HG03064 (cell line): ENCODE data around the gene APOL4.
"Not testable (repeated sequence)": the region's sequence is repeated elsewhere in the genome, so short reads cannot be mapped to it uniquely, and the experiment has no call there.

Source experiments
- ATAC-seq: cut with Tn5 transposase; IDR thresholded peaks from one replicate; pipeline ENCODE4 v1.9.1; 2021; ENCODE audit warnings: low read depth; ENCODE audit not compliant: unreplicated experiment

The APOL4 gene

GRCh38 chr22:36209488-36209908 is 7.9 kb upstream of the APOL4 start:
- not testable (repeated sequence) for ATAC-seq

- ATAC-seq = no peak
These were observed 7.3 kb upstream of the APOL4 start for GRCh38 chr22:36208914-36209313.

- no peak for ATAC-seq
These were observed 6.7 kb upstream of the APOL4 start for GRCh38 chr22:36208162-36208765.

- no peak for ATAC-seq
These were observed 4.6 kb upstream of the APOL4 start for GRCh38 chr22:36206255-36206654.

- not testable (repeated sequence) for ATAC-seq
These were observed 4.0 kb upstream of the APOL4 start for GRCh38 chr22:36205573-36205972.

- no peak for ATAC-seq
These were observed 3.0 kb upstream of the APOL4 start for GRCh38 chr22:36204632-36205015.

- no peak for ATAC-seq
These were observed 2.5 kb upstream of the APOL4 start for GRCh38 chr22:36204001-36204631.

GRCh38 chr22:36203441-36203840 is 1.8 kb upstream of the APOL4 start:
- not testable (repeated sequence) for ATAC-seq

GRCh38 chr22:36202906-36203305 is 1.3 kb upstream of the APOL4 start:
- ATAC-seq = not testable (repeated sequence)

GRCh38 chr22:36201025-36201424 is 584 bp downstream of the APOL4 start:
- ATAC-seq = not testable (repeated sequence)

- ATAC-seq = no peak
These were observed 2.5 kb downstream of the APOL4 start for GRCh38 chr22:36199001-36199551.

GRCh38 chr22:36198536-36198935 is 3.1 kb downstream of the APOL4 start:
- ATAC-seq = no peak

GRCh38 chr22:36197514-36198146 is 4.0 kb downstream of the APOL4 start:
- no peak for ATAC-seq

- ATAC-seq = no peak
These were observed 4.6 kb downstream of the APOL4 start for GRCh38 chr22:36197065-36197440.

- ATAC-seq = no peak
These were observed 5.2 kb downstream of the APOL4 start for GRCh38 chr22:36196254-36197064.

GRCh38 chr22:36194971-36195370 is 6.6 kb downstream of the APOL4 start:
- ATAC-seq = no peak

GRCh38 chr22:36194385-36194784 is 7.2 kb downstream of the APOL4 start:
- ATAC-seq = no peak

GRCh38 chr22:36193577-36193976 is 8.0 kb downstream of the APOL4 start:
- ATAC-seq = no peak

- ATAC-seq = no peak
These were observed 8.4 kb downstream of the APOL4 start for GRCh38 chr22:36193171-36193570.

- no peak for ATAC-seq
These were observed 9.1 kb downstream of the APOL4 start for GRCh38 chr22:36192542-36192941.
